K562 (cell line): Measurements from ENCODE around the gene VLDLR. TPM values are rescaled to one million over a fixed set of nuclear protein-coding genes. Genes with fewer than 3 reads are reported as not detected.

ENCODE experiments used
- BACH1 ChIP-seq: fragments of 200-800 bp; sonication (Bioruptor generic); IDR thresholded peaks from 2 replicates; pipeline ENCODE4 v1.6.1; 2016; ENCODE audit warnings: missing genetic modification characterization, missing compliant biosample characterization
- GABPB2 ChIP-seq: fragments of 250-450 bp; sonication (Bioruptor Pico); conservative IDR thresholded peaks from 2 replicates; pipeline ENCODE4 v1.5.1; 2021; ENCODE audit warnings: mild to moderate bottlenecking
- JUN ChIP-seq, 2 experiments: sonication (generic) in 1 of 2; formaldehyde crosslinking in 1 of 2; IDR thresholded peaks; 2 replicates each; pipeline versions ENCODE4 v1.6.1 to v1.8.0; 2012 to 2022; ENCODE audit warnings: borderline replicate concordance in 2 of 2, mild to moderate bottlenecking in 2 of 2, improper control_type of control experiment in 1 of 2, low read depth in 1 of 2, low read length in 1 of 2, missing genetic modification reagents in 1 of 2
- L3MBTL2 ChIP-seq: fragments of 450-650 bp; IDR thresholded peaks from 2 replicates; pipeline ENCODE4 v1.6.1; 2016; ENCODE audit warnings: mild to moderate bottlenecking, moderate library complexity
- POLR2G ChIP-seq: fragments of 200-400 bp; formaldehyde crosslinking; IDR thresholded peaks from 2 replicates; pipeline ENCODE4 v1.6.1; 2017; ENCODE audit warnings: low read depth, mild to moderate bottlenecking, antibody characterized with exemption, low read length, moderate library complexity
- RHOXF2B ChIP-seq: fragments of 250-450 bp; sonication (Bioruptor Pico); conservative IDR thresholded peaks from 2 replicates; pipeline ENCODE4 v1.5.1; 2021
- ZBTB7A ChIP-seq: IDR thresholded peaks from 2 replicates; pipeline ENCODE4 v1.6.1; 2011; ENCODE audit warnings: low read depth, mild to moderate bottlenecking, low read length, moderate library complexity, borderline replicate concordance; ENCODE audit not compliant: control insufficient read depth
- ZNF668 ChIP-seq: fragments of 250-450 bp; sonication (Bioruptor Pico); IDR thresholded peaks from 2 replicates; pipeline ENCODE4 v1.8.0; 2022; ENCODE audit warnings: mild to moderate bottlenecking, inconsistent platforms
- polyA plus RNA-seq, 8 experiments: library from polyadenylated mRNA; depleted of rRNA in 4 of 8; stranded (reverse) in 5 of 8; unstranded in 3 of 8; fragments of >200 nt; fragmentation: Nextera tagmentation in 2 of 8; fragmentation: Illumina TruSeq in 1 of 8; extraction: Ambion mirVana in 2 of 8; extraction: Trizol in 1 of 8; gene quantifications; 2 replicates each; pipeline versions ENCODE4 v1.2.1 to v1.2.3, GENCODE V29; 2011 to 2014; ENCODE audit warnings: inconsistent platforms in 1 of 8, missing spikeins in 1 of 8
- total RNA-seq, 7 experiments: library from RNA; depleted of rRNA in 6 of 7; stranded (reverse); fragments of >200 nt in 6 of 7; fragmentation: Illumina TruSeq in 2 of 7; extraction: Trizol in 2 of 7; gene quantifications; 2 replicates each; pipeline versions ENCODE4 v1.2.1 to v1.2.3, GENCODE V29; 2011 to 2021; ENCODE audit warnings: low replicate concordance in 1 of 7
- TF ChIP-seq, protein P1 (sequence below), 2 experiments: fragments of 450-650 bp; IDR thresholded peaks; 2 replicates each; pipeline ENCODE4 v1.6.1; 2018; ENCODE audit warnings: mild to moderate bottlenecking in 2 of 2, low read depth in 1 of 2; ENCODE audit not compliant: partially characterized antibody in 2 of 2
- TF ChIP-seq, protein P2 (sequence below): fragments of 200-600 bp; sonication (generic); IDR thresholded peaks from one replicate; pipeline ENCODE4 v1.6.1; 2012; ENCODE audit warnings: mild to moderate bottlenecking, low read depth, low read length, inconsistent platforms

The VLDLR gene
- total and polyA plus RNA-seq, 9 of the 15 experiments (the other 6 are each of a cell fraction or from before 2014, with no cell fraction given): 0.03 to 0.58 (median 0.08) TPM

GRCh38 chr9:2620919-2621721, 467 bp upstream of the VLDLR start (continued):
- TF ChIP-seq JUN (IDR thresholded peaks at IDR 0.05; ENCODE audit: borderline replicate concordance, low read depth, low read length) (no peak), JUN (CRISPR knock-in tag; IDR thresholded peaks at IDR 0.05; ENCODE audit: borderline replicate concordance) (no peak), ZNF668 (no peak), L3MBTL2 (peak; percentile 94), POLR2G (peak; percentile 75), ZBTB7A (no peak), RHOXF2B (CRISPR knock-in tag) (no peak), BACH1 (tag) (no peak), GABPB2 (CRISPR knock-in tag) (no peak)
- TF ChIP-seq, protein P1, sequence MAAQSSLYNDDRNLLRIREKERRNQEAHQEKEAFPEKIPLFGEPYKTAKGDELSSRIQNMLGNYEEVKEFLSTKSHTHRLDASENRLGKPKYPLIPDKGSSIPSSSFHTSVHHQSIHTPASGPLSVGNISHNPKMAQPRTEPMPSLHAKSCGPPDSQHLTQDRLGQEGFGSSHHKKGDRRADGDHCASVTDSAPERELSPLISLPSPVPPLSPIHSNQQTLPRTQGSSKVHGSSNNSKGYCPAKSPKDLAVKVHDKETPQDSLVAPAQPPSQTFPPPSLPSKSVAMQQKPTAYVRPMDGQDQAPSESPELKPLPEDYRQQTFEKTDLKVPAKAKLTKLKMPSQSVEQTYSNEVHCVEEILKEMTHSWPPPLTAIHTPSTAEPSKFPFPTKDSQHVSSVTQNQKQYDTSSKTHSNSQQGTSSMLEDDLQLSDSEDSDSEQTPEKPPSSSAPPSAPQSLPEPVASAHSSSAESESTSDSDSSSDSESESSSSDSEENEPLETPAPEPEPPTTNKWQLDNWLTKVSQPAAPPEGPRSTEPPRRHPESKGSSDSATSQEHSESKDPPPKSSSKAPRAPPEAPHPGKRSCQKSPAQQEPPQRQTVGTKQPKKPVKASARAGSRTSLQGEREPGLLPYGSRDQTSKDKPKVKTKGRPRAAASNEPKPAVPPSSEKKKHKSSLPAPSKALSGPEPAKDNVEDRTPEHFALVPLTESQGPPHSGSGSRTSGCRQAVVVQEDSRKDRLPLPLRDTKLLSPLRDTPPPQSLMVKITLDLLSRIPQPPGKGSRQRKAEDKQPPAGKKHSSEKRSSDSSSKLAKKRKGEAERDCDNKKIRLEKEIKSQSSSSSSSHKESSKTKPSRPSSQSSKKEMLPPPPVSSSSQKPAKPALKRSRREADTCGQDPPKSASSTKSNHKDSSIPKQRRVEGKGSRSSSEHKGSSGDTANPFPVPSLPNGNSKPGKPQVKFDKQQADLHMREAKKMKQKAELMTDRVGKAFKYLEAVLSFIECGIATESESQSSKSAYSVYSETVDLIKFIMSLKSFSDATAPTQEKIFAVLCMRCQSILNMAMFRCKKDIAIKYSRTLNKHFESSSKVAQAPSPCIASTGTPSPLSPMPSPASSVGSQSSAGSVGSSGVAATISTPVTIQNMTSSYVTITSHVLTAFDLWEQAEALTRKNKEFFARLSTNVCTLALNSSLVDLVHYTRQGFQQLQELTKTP (IDR thresholded peaks at IDR 0.05; ENCODE audit: low read depth in 1 of 2, partially characterized antibody in 2 of 2): no peak
- TF ChIP-seq, protein P2, sequence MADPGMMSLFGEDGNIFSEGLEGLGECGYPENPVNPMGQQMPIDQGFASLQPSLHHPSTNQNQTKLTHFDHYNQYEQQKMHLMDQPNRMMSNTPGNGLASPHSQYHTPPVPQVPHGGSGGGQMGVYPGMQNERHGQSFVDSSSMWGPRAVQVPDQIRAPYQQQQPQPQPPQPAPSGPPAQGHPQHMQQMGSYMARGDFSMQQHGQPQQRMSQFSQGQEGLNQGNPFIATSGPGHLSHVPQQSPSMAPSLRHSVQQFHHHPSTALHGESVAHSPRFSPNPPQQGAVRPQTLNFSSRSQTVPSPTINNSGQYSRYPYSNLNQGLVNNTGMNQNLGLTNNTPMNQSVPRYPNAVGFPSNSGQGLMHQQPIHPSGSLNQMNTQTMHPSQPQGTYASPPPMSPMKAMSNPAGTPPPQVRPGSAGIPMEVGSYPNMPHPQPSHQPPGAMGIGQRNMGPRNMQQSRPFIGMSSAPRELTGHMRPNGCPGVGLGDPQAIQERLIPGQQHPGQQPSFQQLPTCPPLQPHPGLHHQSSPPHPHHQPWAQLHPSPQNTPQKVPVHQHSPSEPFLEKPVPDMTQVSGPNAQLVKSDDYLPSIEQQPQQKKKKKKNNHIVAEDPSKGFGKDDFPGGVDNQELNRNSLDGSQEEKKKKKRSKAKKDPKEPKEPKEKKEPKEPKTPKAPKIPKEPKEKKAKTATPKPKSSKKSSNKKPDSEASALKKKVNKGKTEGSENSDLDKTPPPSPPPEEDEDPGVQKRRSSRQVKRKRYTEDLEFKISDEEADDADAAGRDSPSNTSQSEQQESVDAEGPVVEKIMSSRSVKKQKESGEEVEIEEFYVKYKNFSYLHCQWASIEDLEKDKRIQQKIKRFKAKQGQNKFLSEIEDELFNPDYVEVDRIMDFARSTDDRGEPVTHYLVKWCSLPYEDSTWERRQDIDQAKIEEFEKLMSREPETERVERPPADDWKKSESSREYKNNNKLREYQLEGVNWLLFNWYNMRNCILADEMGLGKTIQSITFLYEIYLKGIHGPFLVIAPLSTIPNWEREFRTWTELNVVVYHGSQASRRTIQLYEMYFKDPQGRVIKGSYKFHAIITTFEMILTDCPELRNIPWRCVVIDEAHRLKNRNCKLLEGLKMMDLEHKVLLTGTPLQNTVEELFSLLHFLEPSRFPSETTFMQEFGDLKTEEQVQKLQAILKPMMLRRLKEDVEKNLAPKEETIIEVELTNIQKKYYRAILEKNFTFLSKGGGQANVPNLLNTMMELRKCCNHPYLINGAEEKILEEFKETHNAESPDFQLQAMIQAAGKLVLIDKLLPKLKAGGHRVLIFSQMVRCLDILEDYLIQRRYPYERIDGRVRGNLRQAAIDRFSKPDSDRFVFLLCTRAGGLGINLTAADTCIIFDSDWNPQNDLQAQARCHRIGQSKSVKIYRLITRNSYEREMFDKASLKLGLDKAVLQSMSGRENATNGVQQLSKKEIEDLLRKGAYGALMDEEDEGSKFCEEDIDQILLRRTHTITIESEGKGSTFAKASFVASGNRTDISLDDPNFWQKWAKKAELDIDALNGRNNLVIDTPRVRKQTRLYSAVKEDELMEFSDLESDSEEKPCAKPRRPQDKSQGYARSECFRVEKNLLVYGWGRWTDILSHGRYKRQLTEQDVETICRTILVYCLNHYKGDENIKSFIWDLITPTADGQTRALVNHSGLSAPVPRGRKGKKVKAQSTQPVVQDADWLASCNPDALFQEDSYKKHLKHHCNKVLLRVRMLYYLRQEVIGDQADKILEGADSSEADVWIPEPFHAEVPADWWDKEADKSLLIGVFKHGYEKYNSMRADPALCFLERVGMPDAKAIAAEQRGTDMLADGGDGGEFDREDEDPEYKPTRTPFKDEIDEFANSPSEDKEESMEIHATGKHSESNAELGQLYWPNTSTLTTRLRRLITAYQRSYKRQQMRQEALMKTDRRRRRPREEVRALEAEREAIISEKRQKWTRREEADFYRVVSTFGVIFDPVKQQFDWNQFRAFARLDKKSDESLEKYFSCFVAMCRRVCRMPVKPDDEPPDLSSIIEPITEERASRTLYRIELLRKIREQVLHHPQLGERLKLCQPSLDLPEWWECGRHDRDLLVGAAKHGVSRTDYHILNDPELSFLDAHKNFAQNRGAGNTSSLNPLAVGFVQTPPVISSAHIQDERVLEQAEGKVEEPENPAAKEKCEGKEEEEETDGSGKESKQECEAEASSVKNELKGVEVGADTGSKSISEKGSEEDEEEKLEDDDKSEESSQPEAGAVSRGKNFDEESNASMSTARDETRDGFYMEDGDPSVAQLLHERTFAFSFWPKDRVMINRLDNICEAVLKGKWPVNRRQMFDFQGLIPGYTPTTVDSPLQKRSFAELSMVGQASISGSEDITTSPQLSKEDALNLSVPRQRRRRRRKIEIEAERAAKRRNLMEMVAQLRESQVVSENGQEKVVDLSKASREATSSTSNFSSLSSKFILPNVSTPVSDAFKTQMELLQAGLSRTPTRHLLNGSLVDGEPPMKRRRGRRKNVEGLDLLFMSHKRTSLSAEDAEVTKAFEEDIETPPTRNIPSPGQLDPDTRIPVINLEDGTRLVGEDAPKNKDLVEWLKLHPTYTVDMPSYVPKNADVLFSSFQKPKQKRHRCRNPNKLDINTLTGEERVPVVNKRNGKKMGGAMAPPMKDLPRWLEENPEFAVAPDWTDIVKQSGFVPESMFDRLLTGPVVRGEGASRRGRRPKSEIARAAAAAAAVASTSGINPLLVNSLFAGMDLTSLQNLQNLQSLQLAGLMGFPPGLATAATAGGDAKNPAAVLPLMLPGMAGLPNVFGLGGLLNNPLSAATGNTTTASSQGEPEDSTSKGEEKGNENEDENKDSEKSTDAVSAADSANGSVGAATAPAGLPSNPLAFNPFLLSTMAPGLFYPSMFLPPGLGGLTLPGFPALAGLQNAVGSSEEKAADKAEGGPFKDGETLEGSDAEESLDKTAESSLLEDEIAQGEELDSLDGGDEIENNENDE: no peak
